ENCODE data around the gene ZNF14.

- TF ChIP-seq RBM34 (IDR thresholded peaks at IDR 0.05; ENCODE audit: borderline replicate concordance, insufficient read depth, low read length) (no peak), KDM1A (IDR thresholded peaks at IDR 0.05) (no peak), ZNF212 (CRISPR knock-in tag; IDR thresholded peaks at IDR 0.05) (no peak), HMBOX1 (IDR thresholded peaks at IDR 0.05) (no peak), RNF219 (CRISPR knock-in tag; IDR thresholded peaks at IDR 0.05) (no peak), ZNF316 (IDR thresholded peaks at IDR 0.05) (no peak), GABPA (tag; conservative IDR thresholded peaks at IDR 0.05; ENCODE audit: low read depth) (no peak), ZNF592 (IDR thresholded peaks at IDR 0.05) (no peak), CTCF (IDR thresholded peaks at IDR 0.05 in 2 of 3, conservative IDR thresholded peaks at IDR 0.05 in 1 of 3; ENCODE audit: insufficient read depth in 2 of 3, low read depth in 1 of 3, low read length in 3 of 3) (no peak), POLR2AphosphoS5 (IDR thresholded peaks at IDR 0.05; ENCODE audit: control insufficient read depth, insufficient read depth, low read depth, low read length) (no peak), POLR2A (conservative IDR thresholded peaks at IDR 0.05) (no peak)
These were observed 9.9 kb upstream of the ZNF14 start for GRCh38 chr19:19742773-19743172.

Measured in K562 (cell line).